ENCODE results near the gene ADIPOR1.

The ADIPOR1 gene

GRCh38 chr1:202966006-202966898 lies 8.1 kb upstream of the ADIPOR1 start:
- H3K9me2 ChIP-seq (replicated peaks; ENCODE audit: control insufficient read depth, low read length), result no peaks in the 10 kb centered on the region
- H3K9me3 ChIP-seq (ENCODE audit: control insufficient read depth, insufficient read depth, low read length), result no peaks in the 10 kb centered on the region
- peak overlapping the region; percentile 95 for H3K4me3 ChIP-seq (ENCODE audit: low read length)
- H3K79me2 ChIP-seq (ENCODE audit: control insufficient read depth, low read length), result peaks cover 6% of the 10 kb centered on the region
- H3K27me3 ChIP-seq (ENCODE audit: control insufficient read depth, low read length), result no peaks in the 10 kb centered on the region
- H4K20me1 ChIP-seq (ENCODE audit: control insufficient read depth, insufficient read depth, low read depth, low read length), result no peaks in the 10 kb centered on the region
- H3K4me2 ChIP-seq (ENCODE audit: low read length), result peak overlapping the region; percentile 94
- H3K36me3 ChIP-seq (ENCODE audit: control insufficient read depth, low read length), result no peaks in the 10 kb centered on the region; the same call in 1 of the 2 replicates
- no peak for TF ChIP-seq CTCF (IDR thresholded peaks at IDR 0.05; ENCODE audit: low read depth, low read length, poor library complexity, severe bottlenecking)
- TF ChIP-seq EZH2phosphoT487 (IDR thresholded peaks at IDR 0.05; ENCODE audit: borderline replicate concordance, low read length), result no peak
- H3F3A ChIP-seq (ENCODE audit: control insufficient read depth, insufficient read depth), result no peaks in the 10 kb centered on the region; the same call in 1 of the 2 replicates
- no peak overlapping the region for H3K27ac ChIP-seq (ENCODE audit: low read depth, low read length)
- peaks cover 32% of the 10 kb centered on the region for H3K4me1 ChIP-seq (ENCODE audit: control insufficient read depth, low read length)

- Histone ChIP-seq H3K4me3 (ENCODE audit: low read length) (no peak overlapping the region), H3K27me3 (ENCODE audit: control insufficient read depth, low read length) (no peaks in the 10 kb centered on the region), H4K20me1 (ENCODE audit: control insufficient read depth, insufficient read depth, low read depth, low read length) (no peaks in the 10 kb centered on the region), H3K36me3 (ENCODE audit: control insufficient read depth, low read length) (no peaks in the 10 kb centered on the region; the same call in 1 of the 2 replicates), H3K9me3 (ENCODE audit: control insufficient read depth, insufficient read depth, low read length) (no peaks in the 10 kb centered on the region), H3K9me2 (replicated peaks; ENCODE audit: control insufficient read depth, low read length) (no peaks in the 10 kb centered on the region), H3F3A (ENCODE audit: control insufficient read depth, insufficient read depth) (no peaks in the 10 kb centered on the region; the same call in 1 of the 2 replicates), H3K4me2 (ENCODE audit: low read length) (no peak overlapping the region), H3K4me1 (ENCODE audit: control insufficient read depth, low read length) (peaks cover 32% of the 10 kb centered on the region), H3K79me2 (ENCODE audit: control insufficient read depth, low read length) (peaks cover 6% of the 10 kb centered on the region), H3K27ac (ENCODE audit: low read depth, low read length) (no peak overlapping the region)
- no peak for TF ChIP-seq CTCF (IDR thresholded peaks at IDR 0.05; ENCODE audit: low read depth, low read length, poor library complexity, severe bottlenecking)
- no peak for TF ChIP-seq EZH2phosphoT487 (IDR thresholded peaks at IDR 0.05; ENCODE audit: borderline replicate concordance, low read length)
These were observed 7.3 kb upstream of the ADIPOR1 start for GRCh38 chr1:202965422-202965821.

GRCh38 chr1:202964791-202965410 lies 6.8 kb upstream of the ADIPOR1 start:
- H3K4me1 ChIP-seq (ENCODE audit: control insufficient read depth, low read length), result peaks cover 32% of the 10 kb centered on the region
- H3F3A ChIP-seq (ENCODE audit: control insufficient read depth, insufficient read depth), result no peaks in the 10 kb centered on the region; the same call in 1 of the 2 replicates
- TF ChIP-seq CTCF (IDR thresholded peaks at IDR 0.05; ENCODE audit: low read depth, low read length, poor library complexity, severe bottlenecking) (no peak), EZH2phosphoT487 (IDR thresholded peaks at IDR 0.05; ENCODE audit: borderline replicate concordance, low read length) (no peak)
- no peaks in the 10 kb centered on the region for H3K9me3 ChIP-seq (ENCODE audit: control insufficient read depth, insufficient read depth, low read length)
- no peaks in the 10 kb centered on the region for H3K9me2 ChIP-seq (replicated peaks; ENCODE audit: control insufficient read depth, low read length)
- H3K4me2 ChIP-seq (ENCODE audit: low read length), result no peak overlapping the region
- H3K4me3 ChIP-seq (ENCODE audit: low read length), result no peak overlapping the region
- no peaks in the 10 kb centered on the region for H4K20me1 ChIP-seq (ENCODE audit: control insufficient read depth, insufficient read depth, low read depth, low read length)
- H3K79me2 ChIP-seq (ENCODE audit: control insufficient read depth, low read length), result peaks cover 6% of the 10 kb centered on the region
- H3K27ac ChIP-seq (ENCODE audit: low read depth, low read length), result no peak overlapping the region
- no peaks in the 10 kb centered on the region; the same call in 1 of the 2 replicates for H3K36me3 ChIP-seq (ENCODE audit: control insufficient read depth, low read length)
- no peaks in the 10 kb centered on the region for H3K27me3 ChIP-seq (ENCODE audit: control insufficient read depth, low read length)

Data from DOHH2 (cell line).